OCI-LY7 (cell line): ENCODE data around the gene OR6J1. TPM values are rescaled to one million over a fixed set of nuclear protein-coding genes. Genes with fewer than 3 reads are reported as not detected.

Experiments used
- BruUV-seq: library from RNA; stranded (reverse); fragments of 400-500 nt; replicated peaks from 2 replicates; lab custom pipeline; 2021; lab: Mats Ljungman, UMichigan
- CTCF ChIA-PET: fragments of 300-600 bp; sonication (Branson Sonifier 250); formaldehyde crosslinking; loops from one replicate; lab custom pipeline; 2022; ENCODE audit warnings: antibody characterized with exemption; ENCODE audit not compliant: unreplicated experiment; lab: Charles Lee
- POLR2A ChIA-PET: fragments of 300-600 bp; sonication (Branson Sonifier 250); formaldehyde crosslinking; loops from one replicate; lab custom pipeline; 2022; ENCODE audit warnings: antibody characterized with exemption; lab: Charles Lee
- DNase-seq: peaks from one replicate; pipeline ENCODE4 v3.0.0-alpha.2; 2015; ENCODE audit warnings: low spot score
- H2AFZ ChIP-seq: fragments of 200-600 bp; sonication (generic), shearing (Covaris generic); 2 replicates; pipeline ENCODE4 v1.6.1; 2014; ENCODE audit warnings: mild to moderate bottlenecking, antibody characterized with exemption, low read length, moderate library complexity
- H3K27ac ChIP-seq: fragments of 200-600 bp; sonication (generic); 2 replicates; pipeline ENCODE4 v1.5.1; 2014; ENCODE audit warnings: mixed run types, low read depth, mild to moderate bottlenecking, moderate library complexity, low read length, inconsistent platforms; ENCODE audit not compliant: poor library complexity, severe bottlenecking
- H3K36me3 ChIP-seq: fragments of 200-600 bp; sonication (generic); 2 replicates; pipeline ENCODE4 v1.6.1; 2014; ENCODE audit warnings: mild to moderate bottlenecking, antibody characterized with exemption, low read length, moderate library complexity, mixed read lengths; ENCODE audit not compliant: insufficient read depth
- H3K4me1 ChIP-seq: fragments of 200-600 bp; sonication (generic); 2 replicates; pipeline ENCODE4 v1.5.1; 2014; ENCODE audit warnings: mild to moderate bottlenecking, low read length; ENCODE audit not compliant: insufficient read depth, poor library complexity, severe bottlenecking
- H3K4me2 ChIP-seq: fragments of 200-600 bp; sonication (generic); 2 replicates; pipeline ENCODE4 v1.6.1; 2014; ENCODE audit warnings: mild to moderate bottlenecking, low read length
- H3K4me3 ChIP-seq: fragments of 200-600 bp; sonication (generic); 2 replicates; pipeline ENCODE4 v1.5.1; 2014; ENCODE audit warnings: mild to moderate bottlenecking, low read depth, low read length; ENCODE audit not compliant: poor library complexity, severe bottlenecking
- H3K79me2 ChIP-seq: fragments of 200-600 bp; sonication (generic); 2 replicates; pipeline ENCODE4 v1.6.1; 2016; ENCODE audit warnings: low read depth, mild to moderate bottlenecking, low read length, moderate library complexity, mixed read lengths; ENCODE audit not compliant: insufficient read depth
- H3K9me2 ChIP-seq: fragments of 200-600 bp; sonication (generic); 2 replicates; pipeline ENCODE4 v1.6.1; 2016; ENCODE audit warnings: mild to moderate bottlenecking, low read length, mixed read lengths; ENCODE audit not compliant: insufficient read depth
- H3K9me3 ChIP-seq: fragments of 200-600 bp; sonication (generic); 2 replicates; pipeline ENCODE4 v1.6.1; 2014; ENCODE audit warnings: mild to moderate bottlenecking, mixed run types, low read length, mixed read lengths
- H4K20me1 ChIP-seq: fragments of 200-600 bp; sonication (generic); 2 replicates; pipeline ENCODE4 v1.6.1; 2014; ENCODE audit warnings: mild to moderate bottlenecking, antibody characterized with exemption, low read length, moderate library complexity, mixed read lengths; ENCODE audit not compliant: insufficient read depth
- EZH2phosphoT487 ChIP-seq: fragments of 200-600 bp; sonication (generic); IDR thresholded peaks from 2 replicates; pipeline ENCODE4 v1.6.1; 2018; ENCODE audit warnings: low read depth, borderline replicate concordance, mild to moderate bottlenecking, mixed run types, antibody characterized with exemption, low read length, moderate library complexity, mixed read lengths
- intact Hi-C: fragments of 100-400 bp; cut with micrococcal nuclease; formaldehyde crosslinking; loops from one replicate; pipeline ENCODE4 v1.10.0; 2022; ENCODE audit not compliant: unreplicated experiment
- total RNA-seq, 2 experiments: library from RNA; depleted of rRNA in 1 of 2; stranded (reverse); fragments of >200 nt in 1 of 2; shearing (Covaris generic) in 1 of 2; gene quantifications; 2 replicates each; pipeline ENCODE4 v1.2.3, GENCODE V29; 2014 to 2022
- TF ChIP-seq, protein P1 (sequence below): fragments of 200-600 bp; sonication (generic); conservative IDR thresholded peaks from 2 replicates; pipeline ENCODE4 v1.5.1; 2014; ENCODE audit warnings: mild to moderate bottlenecking, antibody characterized with exemption, low read length, moderate library complexity, mixed read lengths

Gene OR6J1
- total RNA-seq, 2 experiments from 2014 or later, result not detected

- Histone ChIP-seq H3K9me2 (no peaks in the 10 kb centered on the region), H3K79me2 (no peaks in the 10 kb centered on the region), H4K20me1 (no peaks in the 10 kb centered on the region), H3K4me1 (peaks cover 48% of the 10 kb centered on the region), H3K27ac (peak overlapping the region; percentile 2), H3K36me3 (peaks cover 3% of the 10 kb centered on the region; the same call in 1 of the 2 replicates), H3K9me3 (no peaks in the 10 kb centered on the region), H3K4me3 (peak overlapping the region; percentile 88), H3K4me2 (peak overlapping the region; percentile 95), H2AFZ (peak overlapping the region; percentile 98)
- no peak for DNase-seq
- POLR2A ChIA-PET, result interaction anchor here (1.3 to 6.4 kb wide), 2 partner anchors 8 to 67 kb away, joined by 3 to 47 read pairs; partner anchors contain the start of gene DAD1
- no peak for TF ChIP-seq EZH2phosphoT487
- TF ChIP-seq, protein P1, sequence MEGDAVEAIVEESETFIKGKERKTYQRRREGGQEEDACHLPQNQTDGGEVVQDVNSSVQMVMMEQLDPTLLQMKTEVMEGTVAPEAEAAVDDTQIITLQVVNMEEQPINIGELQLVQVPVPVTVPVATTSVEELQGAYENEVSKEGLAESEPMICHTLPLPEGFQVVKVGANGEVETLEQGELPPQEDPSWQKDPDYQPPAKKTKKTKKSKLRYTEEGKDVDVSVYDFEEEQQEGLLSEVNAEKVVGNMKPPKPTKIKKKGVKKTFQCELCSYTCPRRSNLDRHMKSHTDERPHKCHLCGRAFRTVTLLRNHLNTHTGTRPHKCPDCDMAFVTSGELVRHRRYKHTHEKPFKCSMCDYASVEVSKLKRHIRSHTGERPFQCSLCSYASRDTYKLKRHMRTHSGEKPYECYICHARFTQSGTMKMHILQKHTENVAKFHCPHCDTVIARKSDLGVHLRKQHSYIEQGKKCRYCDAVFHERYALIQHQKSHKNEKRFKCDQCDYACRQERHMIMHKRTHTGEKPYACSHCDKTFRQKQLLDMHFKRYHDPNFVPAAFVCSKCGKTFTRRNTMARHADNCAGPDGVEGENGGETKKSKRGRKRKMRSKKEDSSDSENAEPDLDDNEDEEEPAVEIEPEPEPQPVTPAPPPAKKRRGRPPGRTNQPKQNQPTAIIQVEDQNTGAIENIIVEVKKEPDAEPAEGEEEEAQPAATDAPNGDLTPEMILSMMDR, result no peak
- intact Hi-C loops, result no loop called here
- no TSS peak for BruUV-seq
- CTCF ChIA-PET, result interaction anchor here (1.2 kb wide), 1 partner anchor 62 kb away, joined by 3 read pairs; no protein-coding TSS in a partner anchor
These were observed 46.4 kb downstream of the OR6J1 start for GRCh38 chr14:22597771-22598098.

DNA sequence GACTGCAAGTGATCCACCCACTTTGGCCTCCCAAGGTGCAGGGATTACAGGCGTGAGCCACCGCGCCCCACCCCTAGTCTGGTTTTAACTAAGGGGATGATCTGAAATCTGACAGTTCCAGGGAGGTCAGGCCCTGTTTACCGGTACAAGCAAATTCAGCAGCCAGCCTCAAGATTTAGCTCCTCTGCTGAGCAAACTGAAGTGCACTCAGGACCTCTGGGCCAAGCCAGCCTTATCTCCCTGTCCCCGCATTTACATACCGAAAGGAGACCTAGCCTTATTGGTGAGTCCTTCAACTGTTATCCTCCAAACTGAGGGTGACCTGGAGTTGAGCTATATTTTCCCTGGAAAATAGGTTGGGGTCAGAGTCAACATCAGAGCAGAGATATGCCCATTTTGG, 46.9 kb downstream of the OR6J1 start:
- Histone ChIP-seq H3K27ac (no peak overlapping the region), H3K9me3 (no peaks in the 10 kb centered on the region), H3K36me3 (peaks cover under 1% of the 10 kb centered on the region; the same call in 1 of the 2 replicates), H3K79me2 (no peaks in the 10 kb centered on the region), H3K4me2 (peak overlapping the region; percentile 95), H3K4me1 (peaks cover 45% of the 10 kb centered on the region), H4K20me1 (no peaks in the 10 kb centered on the region), H3K4me3 (no peak overlapping the region), H3K9me2 (no peaks in the 10 kb centered on the region), H2AFZ (peak overlapping the region; percentile 98)
- ChIA-PET POLR2A (interaction anchor here (1.2 to 6.4 kb wide), 2 partner anchors 8 to 35 kb away, joined by 3 to 47 read pairs; partner anchors contain the start of gene DAD1), CTCF (no interaction called here)
- TF ChIP-seq EZH2phosphoT487, result no peak
- TF ChIP-seq, protein P1, result no peak
- BruUV-seq, result no TSS peak
- no peak for DNase-seq
- intact Hi-C loops, result no loop called here

- no TSS peak for BruUV-seq
- H3K4me3 ChIP-seq, result no peak overlapping the region
- no peaks in the 10 kb centered on the region for H3K79me2 ChIP-seq
- H3K9me2 ChIP-seq, result no peaks in the 10 kb centered on the region
- no peak for DNase-seq
- H4K20me1 ChIP-seq, result no peaks in the 10 kb centered on the region
- H3K36me3 ChIP-seq, result no peaks in the 10 kb centered on the region
- ChIA-PET CTCF (interaction anchor here (0.6 to 0.7 kb wide), 2 partner anchors 288 to 461 kb away, joined by 3 read pairs; partner anchors contain the start of gene CDH24), POLR2A (interaction anchor here (1.2 kb wide), 1 partner anchor 36 kb away, joined by 3 read pairs; no protein-coding TSS in a partner anchor)
- no peak overlapping the region for H3K4me2 ChIP-seq
- intact Hi-C loops, result no loop called here
- TF ChIP-seq, protein P1, result no peak
- no peak for TF ChIP-seq EZH2phosphoT487
- no peaks in the 10 kb centered on the region for H3K9me3 ChIP-seq
- H3K27ac ChIP-seq, result no peak overlapping the region
- H2AFZ ChIP-seq, result no peak overlapping the region; the same call in 1 of the 2 replicates
- H3K4me1 ChIP-seq, result peaks cover 42% of the 10 kb centered on the region
These were observed 47.7 kb downstream of the OR6J1 start for GRCh38 chr14:22596354-22596879.
